Activated B cell treated with CpG ODN at 0.5 μM for 24 hours (primary cell): Measurements from ENCODE around the gene PRDM16. TPM values are rescaled to one million over a fixed set of nuclear protein-coding genes. Genes with fewer than 3 reads are reported as not detected.

Experiments
- ATAC-seq: fragments of 200-7000 bp; cut with Tn5 transposase; one replicate; pipeline ENCODE4 v1.10.0; 2021; ENCODE audit warnings: low read depth, mild to moderate bottlenecking, moderate library complexity
- CTCF ChIA-PET: fragments of 350-600 bp; sonication (Branson Sonifier 250); formaldehyde crosslinking; loops from one replicate; lab custom pipeline; 2021; ENCODE audit warnings: antibody characterized with exemption; lab: Charles Lee
- POLR2A ChIA-PET: fragments of 350-600 bp; sonication (Branson Sonifier 250); formaldehyde crosslinking; loops from one replicate; lab custom pipeline; 2021; ENCODE audit warnings: antibody characterized with exemption; lab: Charles Lee
- DNase-seq: peaks from one replicate; pipeline ENCODE4 v3.0.0; 2022
- H3K27ac Mint-ChIP-seq: one replicate; pipeline ENCODE4 v1.8.0; 2020; ENCODE audit warnings: mixed read lengths
- H3K27me3 Mint-ChIP-seq: one replicate; pipeline ENCODE4 v1.8.0; 2021; ENCODE audit warnings: mixed read lengths
- H3K36me3 Mint-ChIP-seq: one replicate; pipeline ENCODE4 v1.8.0; 2021; ENCODE audit warnings: low read depth, mixed read lengths
- H3K4me1 Mint-ChIP-seq: one replicate; pipeline ENCODE4 v1.8.0; 2021; ENCODE audit warnings: mixed read lengths
- H3K4me3 Mint-ChIP-seq: one replicate; pipeline ENCODE4 v1.8.0; 2020; ENCODE audit warnings: mild to moderate bottlenecking, mixed read lengths
- H3K9me3 Mint-ChIP-seq: one replicate; pipeline ENCODE4 v1.8.0; 2020; ENCODE audit warnings: mixed read lengths
- intact Hi-C: fragments of 100-400 bp; cut with micrococcal nuclease; formaldehyde crosslinking; loops from one replicate; pipeline ENCODE4 v1.15.1; 2024
- total RNA-seq: library from RNA; stranded (reverse); gene quantifications from 2 replicates; pipeline ENCODE4 v1.2.3, GENCODE V29; 2022
- TF ChIP-seq, protein P1 (sequence below): fragments of 200-600 bp; IDR thresholded peaks from one replicate; pipeline ENCODE4 v1.8.0; 2022; ENCODE audit warnings: antibody characterized with exemption, mild to moderate bottlenecking

PRDM16 gene
- total RNA-seq, 1 donor from 2014 or later, result not detected

DNA sequence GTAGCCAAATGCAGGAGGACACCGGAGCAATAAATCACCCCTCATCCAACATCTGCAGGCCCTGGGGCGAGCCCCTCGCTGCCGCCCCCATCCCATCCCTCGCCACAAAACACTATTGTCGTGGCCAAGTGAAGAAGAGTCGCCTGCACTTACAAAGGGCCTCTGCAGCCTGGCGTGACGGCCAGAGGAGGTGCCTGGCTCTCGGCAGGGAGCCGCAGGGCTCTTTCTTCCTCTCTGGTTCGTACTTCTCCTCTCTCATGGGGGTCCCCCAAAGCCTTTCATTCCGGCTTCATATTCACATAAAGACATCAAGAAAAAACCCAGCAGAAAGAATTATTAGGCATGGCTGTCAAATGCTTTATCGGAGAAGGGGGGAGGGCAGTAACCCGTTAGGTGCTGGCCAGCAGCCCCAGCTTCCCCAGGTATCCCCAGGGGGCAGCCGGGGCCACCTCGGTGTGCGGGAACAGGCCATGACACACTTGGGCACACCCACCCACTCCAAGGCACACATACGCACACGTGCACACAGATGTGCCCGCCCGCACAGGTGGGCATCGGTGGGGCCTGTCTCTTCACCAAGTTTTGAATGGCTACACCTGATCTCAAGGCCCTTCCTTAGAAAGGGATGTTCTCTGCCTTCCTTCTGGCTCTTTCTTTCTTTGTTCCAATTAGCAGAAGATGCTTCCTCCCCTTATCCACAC lies 149.1 kb downstream of the PRDM16 start:
- no peaks in the 10 kb centered on the region for H3K36me3 Mint-ChIP-seq
- H3K9me3 Mint-ChIP-seq, result no peaks in the 10 kb centered on the region
- intact Hi-C loops, result no loop called here
- POLR2A ChIA-PET, result no interaction called here
- no peak for ATAC-seq
- CTCF ChIA-PET, result no interaction called here
- TF ChIP-seq, protein P1, sequence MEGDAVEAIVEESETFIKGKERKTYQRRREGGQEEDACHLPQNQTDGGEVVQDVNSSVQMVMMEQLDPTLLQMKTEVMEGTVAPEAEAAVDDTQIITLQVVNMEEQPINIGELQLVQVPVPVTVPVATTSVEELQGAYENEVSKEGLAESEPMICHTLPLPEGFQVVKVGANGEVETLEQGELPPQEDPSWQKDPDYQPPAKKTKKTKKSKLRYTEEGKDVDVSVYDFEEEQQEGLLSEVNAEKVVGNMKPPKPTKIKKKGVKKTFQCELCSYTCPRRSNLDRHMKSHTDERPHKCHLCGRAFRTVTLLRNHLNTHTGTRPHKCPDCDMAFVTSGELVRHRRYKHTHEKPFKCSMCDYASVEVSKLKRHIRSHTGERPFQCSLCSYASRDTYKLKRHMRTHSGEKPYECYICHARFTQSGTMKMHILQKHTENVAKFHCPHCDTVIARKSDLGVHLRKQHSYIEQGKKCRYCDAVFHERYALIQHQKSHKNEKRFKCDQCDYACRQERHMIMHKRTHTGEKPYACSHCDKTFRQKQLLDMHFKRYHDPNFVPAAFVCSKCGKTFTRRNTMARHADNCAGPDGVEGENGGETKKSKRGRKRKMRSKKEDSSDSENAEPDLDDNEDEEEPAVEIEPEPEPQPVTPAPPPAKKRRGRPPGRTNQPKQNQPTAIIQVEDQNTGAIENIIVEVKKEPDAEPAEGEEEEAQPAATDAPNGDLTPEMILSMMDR, result no peak
- H3K27me3 Mint-ChIP-seq, result peaks cover 3% of the 10 kb centered on the region
- no peak overlapping the region for H3K4me3 Mint-ChIP-seq
- H3K27ac Mint-ChIP-seq, result no peak overlapping the region
- H3K4me1 Mint-ChIP-seq, result peaks cover 5% of the 10 kb centered on the region
- DNase-seq, result no peak

DNA sequence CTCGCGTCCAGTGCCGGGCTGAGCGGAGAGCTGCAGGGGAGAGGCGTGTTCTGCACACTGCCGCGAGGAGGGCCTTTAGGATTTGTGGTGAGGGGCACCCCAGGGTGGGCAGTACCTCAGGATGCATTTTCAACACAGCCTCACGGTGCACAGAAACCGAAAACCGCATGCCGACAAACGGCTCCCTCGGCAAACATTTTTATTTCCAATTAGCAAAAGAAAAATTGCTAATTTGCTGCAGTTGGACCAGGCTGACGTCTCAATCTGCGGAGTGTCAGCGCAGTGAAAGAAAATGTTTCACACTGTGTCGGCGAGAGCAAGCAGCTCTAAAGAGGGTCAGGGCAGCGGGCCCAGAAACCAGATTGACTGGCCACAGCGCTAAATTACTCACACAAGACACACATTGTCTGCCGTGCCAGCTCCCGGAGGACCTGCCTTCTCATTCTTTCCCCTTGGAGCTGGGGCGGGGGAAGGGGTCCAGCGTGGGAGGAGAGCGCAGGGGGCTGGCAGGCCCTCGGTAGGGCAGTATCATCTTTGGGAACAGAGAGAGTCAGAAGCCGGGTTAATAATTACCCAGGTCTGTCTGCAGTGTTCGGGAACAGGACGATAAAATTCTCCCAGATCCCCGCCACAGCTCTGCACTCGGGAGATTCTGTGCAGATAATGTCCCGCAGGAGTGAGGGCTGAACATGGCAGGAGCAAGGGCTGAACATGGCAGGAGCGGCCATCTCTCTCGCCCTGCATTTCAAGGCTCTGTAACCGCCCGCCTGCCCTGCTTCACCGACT lies 150.2 kb downstream of the PRDM16 start:
- Mint-ChIP-seq H3K27me3 (peaks cover 3% of the 10 kb centered on the region), H3K36me3 (no peaks in the 10 kb centered on the region), H3K4me3 (no peak overlapping the region), H3K27ac (no peak overlapping the region), H3K4me1 (peaks cover 5% of the 10 kb centered on the region), H3K9me3 (no peaks in the 10 kb centered on the region)
- intact Hi-C loops, result no loop called here
- TF ChIP-seq, protein P1, result no peak
- ATAC-seq, result no peak
- POLR2A ChIA-PET, result no interaction called here
- no peak for DNase-seq
- CTCF ChIA-PET, result no interaction called here

DNA sequence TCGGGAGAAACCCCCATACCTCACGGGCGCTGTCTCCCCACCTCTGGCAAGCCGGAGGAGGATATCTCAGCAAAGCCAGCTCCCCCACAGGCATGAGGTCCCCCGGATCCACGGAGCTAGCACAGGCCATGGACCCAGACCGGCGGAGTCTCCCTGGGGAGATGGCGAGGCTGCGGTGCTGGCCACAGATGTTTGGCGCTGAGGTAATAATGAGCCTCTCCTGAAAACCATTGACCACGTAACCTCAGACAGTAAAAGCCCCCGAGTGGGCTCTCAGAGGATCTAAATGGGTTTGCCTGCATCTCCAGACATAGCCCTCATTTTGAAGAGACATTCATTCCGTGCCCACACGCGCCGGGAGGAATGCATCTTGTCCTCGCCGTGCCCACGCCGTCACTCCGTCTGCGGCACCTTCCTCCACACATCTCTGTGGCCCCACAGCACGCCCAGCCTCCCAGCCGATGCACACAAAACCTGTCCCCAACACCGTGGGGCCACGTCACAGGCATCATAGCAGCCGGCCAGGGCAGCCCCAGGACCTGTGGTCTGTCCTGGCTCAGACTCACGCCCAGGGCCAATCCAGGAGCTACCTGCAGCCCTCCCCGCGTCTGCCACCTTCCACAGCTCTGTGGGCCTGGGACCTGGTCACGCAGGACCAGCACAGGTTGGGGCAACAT lies 150.9 kb downstream of the PRDM16 start:
- peaks cover 3% of the 10 kb centered on the region for H3K27me3 Mint-ChIP-seq
- ChIA-PET POLR2A (no interaction called here), CTCF (no interaction called here)
- no peaks in the 10 kb centered on the region for H3K36me3 Mint-ChIP-seq
- H3K4me1 Mint-ChIP-seq, result peaks cover 5% of the 10 kb centered on the region
- ATAC-seq (no peak), DNase-seq (no peak)
- H3K4me3 Mint-ChIP-seq, result no peak overlapping the region
- H3K9me3 Mint-ChIP-seq, result no peaks in the 10 kb centered on the region
- TF ChIP-seq, protein P1, result no peak
- no peak overlapping the region for H3K27ac Mint-ChIP-seq
- intact Hi-C loops, result no loop called here

DNA sequence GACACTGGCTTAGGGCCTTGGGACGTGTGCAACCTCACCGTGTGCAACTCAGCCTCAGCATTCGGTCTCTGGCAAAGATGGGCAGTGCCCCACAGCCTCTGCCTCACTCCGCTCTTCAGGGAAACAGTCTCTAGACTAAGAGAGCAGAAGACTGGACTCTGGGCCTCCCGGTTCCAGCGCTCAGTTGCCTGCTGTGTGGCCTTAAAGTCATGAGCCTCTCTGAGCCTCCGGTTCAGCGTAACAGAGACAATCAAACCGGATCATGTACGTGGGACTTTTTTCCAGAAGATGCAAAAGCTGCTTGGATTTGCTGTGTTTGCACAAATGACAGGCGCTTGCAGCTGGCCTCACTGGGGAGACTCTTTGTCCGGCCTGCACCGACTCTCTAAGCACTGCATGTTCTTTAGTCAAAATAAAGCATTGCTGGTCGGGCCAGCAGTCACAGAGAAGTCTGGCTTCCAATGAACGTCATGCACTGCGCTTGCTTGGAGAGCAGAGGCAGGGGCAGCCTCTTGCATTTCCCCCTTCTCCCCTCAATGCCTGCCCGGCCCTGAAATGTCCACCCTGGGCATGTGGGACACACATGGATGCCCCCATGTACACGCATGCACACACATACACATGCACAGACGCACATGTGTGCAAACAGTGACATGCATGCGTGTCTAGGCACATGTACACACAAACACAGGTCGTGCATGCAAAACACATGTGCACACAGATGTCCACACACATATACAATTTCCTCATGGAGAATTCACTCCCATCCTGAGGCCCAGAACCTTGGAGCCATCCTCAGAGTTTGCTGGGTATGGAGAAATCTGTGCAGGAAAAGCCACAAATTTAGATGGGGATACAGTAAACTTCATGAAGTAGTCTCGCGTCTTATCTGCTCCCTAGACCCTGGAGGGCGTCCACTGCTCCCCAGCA lies 152.4 kb downstream of the PRDM16 start:
- no peak overlapping the region for H3K27ac Mint-ChIP-seq
- no peak for ATAC-seq
- no peaks in the 10 kb centered on the region for H3K36me3 Mint-ChIP-seq
- H3K4me1 Mint-ChIP-seq, result peaks cover 5% of the 10 kb centered on the region
- DNase-seq, result no peak
- TF ChIP-seq, protein P1, result no peak
- no peak overlapping the region for H3K4me3 Mint-ChIP-seq
- no peaks in the 10 kb centered on the region for H3K9me3 Mint-ChIP-seq
- ChIA-PET CTCF (no interaction called here), POLR2A (no interaction called here)
- intact Hi-C loops, result no loop called here
- no peaks in the 10 kb centered on the region for H3K27me3 Mint-ChIP-seq
